Lower leg skin (tissue), 3 donors: Measurements from ENCODE around the gene ZNF134.

ENCODE experiments used
- CTCF ChIP-seq, 3 donors: fragments of 450-650 bp; IDR thresholded peaks; one replicate each; pipeline ENCODE4 v1.5.1; 2016; ENCODE audit warnings: antibody characterized with exemption in 3 of 3, mild to moderate bottlenecking in 3 of 3, moderate library complexity in 2 of 3
- POLR2A ChIP-seq, 2 donors: fragments of 450-650 bp; IDR thresholded peaks; one replicate each; pipeline ENCODE4 v1.6.1; 2016 to 2017; ENCODE audit warnings: antibody characterized with exemption in 2 of 2, mild to moderate bottlenecking in 1 of 2, moderate library complexity in 1 of 2

- TF ChIP-seq CTCF (IDR thresholded peaks at IDR 0.05): no peak
- no peak for TF ChIP-seq POLR2A (IDR thresholded peaks at IDR 0.05)
Measured at GRCh38 chr19:57583104-57583520, 30.9 kb upstream of the ZNF134 start.
